ENCODE results near the gene ZPLD1.

DNA sequence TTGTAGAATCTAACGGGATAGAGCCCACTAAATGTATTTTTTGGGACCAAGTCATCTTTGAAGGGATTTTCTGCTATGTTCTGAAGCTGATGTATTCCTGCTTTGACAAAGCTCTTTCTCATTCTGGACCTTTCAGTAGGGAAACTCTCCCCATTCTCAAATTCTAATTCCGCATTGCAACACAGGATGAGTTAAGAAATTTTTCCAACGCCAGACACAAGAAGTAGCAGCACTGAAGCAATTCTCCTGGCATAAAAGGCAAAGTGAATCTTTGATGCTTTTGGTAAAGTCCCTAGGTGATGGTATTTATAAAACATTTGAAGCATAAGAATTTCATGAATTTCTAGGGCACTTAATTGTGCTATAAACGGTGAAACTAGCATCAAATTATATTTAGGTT, 76.8 kb downstream of the ZPLD1 start:
- TF ChIP-seq CTCF (IDR thresholded peaks at IDR 0.05) (no peak), POLR2AphosphoS5 (IDR thresholded peaks at IDR 0.05; ENCODE audit: low read depth, low read length) (no peak), SIN3A (IDR thresholded peaks at IDR 0.05; ENCODE audit: borderline replicate concordance, insufficient read depth, low read depth, low read length) (no peak)

All from Panc1 (cell line).